ENCODE data around the gene PMM2.

DNA sequence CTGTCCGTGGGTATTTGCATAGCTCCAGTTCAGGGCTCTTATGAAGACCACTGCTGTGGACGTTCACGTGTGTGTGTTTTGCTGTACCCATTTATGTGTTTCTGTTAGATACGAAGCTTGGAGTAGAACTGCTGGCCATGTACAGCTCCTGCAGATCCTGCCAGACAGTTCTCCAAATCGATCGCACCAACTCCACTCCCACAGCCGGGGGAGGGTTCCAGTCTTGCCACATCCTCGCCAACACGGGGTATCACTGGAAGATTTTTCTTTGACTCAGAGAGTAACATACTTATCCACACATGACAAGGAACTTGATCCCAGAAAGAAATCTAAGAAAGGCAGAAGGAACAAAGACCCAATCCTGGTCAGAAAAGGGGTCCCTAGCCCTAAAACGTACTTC, 37.6 kb upstream of the PMM2 start:
- TF ChIP-seq, protein P1, sequence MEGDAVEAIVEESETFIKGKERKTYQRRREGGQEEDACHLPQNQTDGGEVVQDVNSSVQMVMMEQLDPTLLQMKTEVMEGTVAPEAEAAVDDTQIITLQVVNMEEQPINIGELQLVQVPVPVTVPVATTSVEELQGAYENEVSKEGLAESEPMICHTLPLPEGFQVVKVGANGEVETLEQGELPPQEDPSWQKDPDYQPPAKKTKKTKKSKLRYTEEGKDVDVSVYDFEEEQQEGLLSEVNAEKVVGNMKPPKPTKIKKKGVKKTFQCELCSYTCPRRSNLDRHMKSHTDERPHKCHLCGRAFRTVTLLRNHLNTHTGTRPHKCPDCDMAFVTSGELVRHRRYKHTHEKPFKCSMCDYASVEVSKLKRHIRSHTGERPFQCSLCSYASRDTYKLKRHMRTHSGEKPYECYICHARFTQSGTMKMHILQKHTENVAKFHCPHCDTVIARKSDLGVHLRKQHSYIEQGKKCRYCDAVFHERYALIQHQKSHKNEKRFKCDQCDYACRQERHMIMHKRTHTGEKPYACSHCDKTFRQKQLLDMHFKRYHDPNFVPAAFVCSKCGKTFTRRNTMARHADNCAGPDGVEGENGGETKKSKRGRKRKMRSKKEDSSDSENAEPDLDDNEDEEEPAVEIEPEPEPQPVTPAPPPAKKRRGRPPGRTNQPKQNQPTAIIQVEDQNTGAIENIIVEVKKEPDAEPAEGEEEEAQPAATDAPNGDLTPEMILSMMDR (IDR thresholded peaks at IDR 0.05): no peak
- no peak for TF ChIP-seq POLR2AphosphoS5 (IDR thresholded peaks at IDR 0.05)
- TF ChIP-seq POLR2A (IDR thresholded peaks at IDR 0.05): no peak
